Stimulated activated CD4-positive, alpha-beta T cell treated with anti-CD3 and anti-CD28 coated beads, Interleukin-1b, Interleukin-23, amount 100 ng/mL, for 4 hours (primary cell): ENCODE measurements around the gene PTAR1.
A peak's percentile ranks its signal among the peaks of the same experiment; 100 is the strongest.

Experiments
- DNase-seq, 2 donors: peaks; one replicate each; pipeline ENCODE4 v3.0.0-alpha.2; 2020; ENCODE audit warnings: low read depth in 2 of 2

PTAR1 gene

GRCh38 chr9:69674112-69674685 is 85.6 kb downstream of the PTAR1 start:
- DNase-seq: no peak

- no peak for DNase-seq
Measured at GRCh38 chr9:69673311-69673640, 86.5 kb downstream of the PTAR1 start.

- peak; percentile 49 to 65 for DNase-seq
Measured at GRCh38 chr9:69672596-69673310, 87.1 kb downstream of the PTAR1 start.

- DNase-seq: peak; percentile 29 to 51
Measured at GRCh38 chr9:69671879-69672595, 87.8 kb downstream of the PTAR1 start, which contains the start of gene APBA1. TSS of gene APBA1 (minus strand) at chr9:69672371.

- DNase-seq: no peak
Measured at GRCh38 chr9:69671311-69671878, 88.4 kb downstream of the PTAR1 start.

- DNase-seq: no peak
Measured at GRCh38 chr9:69667306-69667705, 92.5 kb downstream of the PTAR1 start.

GRCh38 chr9:69660304-69660703 is 99.5 kb downstream of the PTAR1 start:
- no peak for DNase-seq
